Activated CD4-positive, alpha-beta memory T cell treated with anti-CD3 and anti-CD28 coated beads for 36 hours (primary cell): Measurements from ENCODE around the gene TSSK6. TPM values are rescaled to one million over a fixed set of nuclear protein-coding genes. Genes with fewer than 3 reads are reported as not detected.

Experiments
- CTCF ChIA-PET: fragments of 350-600 bp; sonication (Branson Sonifier 250); formaldehyde crosslinking; loops from one replicate; lab custom pipeline; 2021; ENCODE audit warnings: antibody characterized with exemption, inconsistent platforms; lab: Charles Lee
- POLR2A ChIA-PET: fragments of 350-600 bp; sonication (Branson Sonifier 250); formaldehyde crosslinking; loops from one replicate; lab custom pipeline; 2021; ENCODE audit warnings: antibody characterized with exemption; lab: Charles Lee
- DNase-seq: peaks from one replicate; pipeline ENCODE4 v3.0.0-alpha.2; 2020
- H3K27ac Mint-ChIP-seq: one replicate; pipeline ENCODE4 v1.8.0; 2021; ENCODE audit warnings: mixed read lengths
- H3K27me3 Mint-ChIP-seq: one replicate; pipeline ENCODE4 v1.8.0; 2021; ENCODE audit warnings: mixed read lengths
- H3K36me3 Mint-ChIP-seq: one replicate; pipeline ENCODE4 v1.8.0; 2021; ENCODE audit warnings: mixed read lengths
- H3K4me1 Mint-ChIP-seq: one replicate; pipeline ENCODE4 v1.8.0; 2021; ENCODE audit warnings: low read depth, mixed read lengths
- H3K4me3 Mint-ChIP-seq: one replicate; pipeline ENCODE4 v1.8.0; 2021; ENCODE audit warnings: mild to moderate bottlenecking, mixed read lengths
- H3K9me3 Mint-ChIP-seq: one replicate; pipeline ENCODE4 v1.8.0; 2021; ENCODE audit warnings: mixed read lengths
- intact Hi-C: fragments of 100-400 bp; cut with micrococcal nuclease; formaldehyde crosslinking; loops from one replicate; pipeline ENCODE4 v1.15.1; 2023
- total RNA-seq, 2 experiments: library from RNA; stranded (reverse); gene quantifications; one replicate each; pipeline ENCODE4 v1.2.3, GENCODE V29; 2021

The TSSK6 gene
- 1 to 10 TPM; 3.1 to 4.7 TPM for total RNA-seq

DNA sequence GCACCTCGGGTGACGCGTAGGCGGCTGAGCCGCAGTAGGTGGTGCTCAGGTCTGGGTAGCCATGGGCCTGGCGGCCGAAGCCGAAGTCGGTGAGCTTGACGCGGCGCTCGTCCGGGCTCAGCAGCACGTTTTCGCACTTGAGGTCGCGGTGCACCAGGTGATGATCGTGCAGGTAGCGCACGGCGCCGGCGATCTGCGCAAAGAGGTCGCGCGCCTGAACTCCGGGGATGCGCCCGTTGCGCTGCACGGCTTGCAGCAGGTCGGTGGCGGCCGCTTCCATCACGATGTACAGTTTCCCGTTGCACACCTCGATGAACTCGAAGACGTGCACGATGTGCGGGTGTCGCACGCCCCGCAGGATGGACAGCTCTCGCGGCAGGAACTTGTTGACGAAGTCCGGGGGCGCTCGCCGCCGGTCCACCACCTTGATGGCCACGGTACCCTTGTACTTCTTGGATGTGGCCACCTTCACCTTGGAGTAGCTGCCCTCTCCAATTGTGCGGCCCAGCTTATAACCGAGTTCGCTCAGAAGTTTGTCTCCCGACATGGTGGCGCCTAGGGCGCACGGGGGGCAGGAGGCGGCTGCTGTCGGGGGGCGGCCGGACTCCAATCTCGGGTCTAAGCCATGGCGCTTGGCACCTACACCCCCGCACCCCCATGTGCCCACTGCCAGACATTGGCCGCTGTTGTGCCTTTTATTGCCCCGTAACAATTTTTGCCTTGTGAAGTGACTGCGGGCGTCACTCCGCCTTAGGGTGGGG is at the start of gene TSSK6:
Gene TSSK6, minus strand, starts transcription at position 668 of the 761 bp plus-strand sequence. Its CDS starts 121 bp downstream, at position 547.
- Mint-ChIP-seq H3K36me3 (peaks cover 15% of the 10 kb centered on the region), H3K27me3 (no peaks in the 10 kb centered on the region), H3K4me1 (peaks cover 21% of the 10 kb centered on the region), H3K9me3 (no peaks in the 10 kb centered on the region), H3K4me3 (peak within 1 kb of the TSS; percentile 94), H3K27ac (peak within 1 kb of the TSS; percentile 94)
- ChIA-PET CTCF (interaction anchor here (0.8 to 2.6 kb wide), 6 partner anchors 17 to 150 kb away, joined by 3 to 20 read pairs (median 6); no protein-coding TSS in a partner anchor), POLR2A (interaction anchor here (0.7 to 1.6 kb wide), 5 partner anchors 14 to 151 kb away, joined by 3 to 8 read pairs (median 4); no protein-coding TSS in a partner anchor)
- no peak for DNase-seq
- intact Hi-C loops: no loop called here

GRCh38 chr19:19563348-19563848 is 48.0 kb upstream of the TSSK6 start:
- no peaks in the 10 kb centered on the region for H3K9me3 Mint-ChIP-seq
- no peak overlapping the region for H3K4me3 Mint-ChIP-seq
- intact Hi-C loops: no loop called here
- no peak for DNase-seq
- ChIA-PET CTCF (interaction anchor here (0.7 to 1.0 kb wide), 2 partner anchors 80 to 205 kb away, joined by 3 to 4 read pairs; partner anchors contain the start of gene GMIP), POLR2A (no interaction called here)
- no peaks in the 10 kb centered on the region for H3K27me3 Mint-ChIP-seq
- peaks cover 12% of the 10 kb centered on the region for H3K4me1 Mint-ChIP-seq
- H3K36me3 Mint-ChIP-seq: peaks cover 44% of the 10 kb centered on the region
- H3K27ac Mint-ChIP-seq: no peak overlapping the region

- peaks cover 44% of the 10 kb centered on the region for H3K36me3 Mint-ChIP-seq
- H3K4me3 Mint-ChIP-seq: no peak overlapping the region
- no peaks in the 10 kb centered on the region for H3K27me3 Mint-ChIP-seq
- no peak overlapping the region for H3K27ac Mint-ChIP-seq
- H3K4me1 Mint-ChIP-seq: peaks cover 12% of the 10 kb centered on the region
- ChIA-PET CTCF (interaction anchor here (1.0 to 2.3 kb wide), 2 partner anchors 10 to 81 kb away, joined by 3 to 13 read pairs; partner anchors contain the start of gene GMIP), POLR2A (interaction anchor here (0.7 kb wide), 1 partner anchor 12 kb away, joined by 3 read pairs; no protein-coding TSS in a partner anchor)
- DNase-seq: peak; percentile 60
- no peaks in the 10 kb centered on the region for H3K9me3 Mint-ChIP-seq
- intact Hi-C loops: no loop called here
Observed at GRCh38 chr19:19562665-19563347, 47.5 kb upstream of the TSSK6 start.

DNA sequence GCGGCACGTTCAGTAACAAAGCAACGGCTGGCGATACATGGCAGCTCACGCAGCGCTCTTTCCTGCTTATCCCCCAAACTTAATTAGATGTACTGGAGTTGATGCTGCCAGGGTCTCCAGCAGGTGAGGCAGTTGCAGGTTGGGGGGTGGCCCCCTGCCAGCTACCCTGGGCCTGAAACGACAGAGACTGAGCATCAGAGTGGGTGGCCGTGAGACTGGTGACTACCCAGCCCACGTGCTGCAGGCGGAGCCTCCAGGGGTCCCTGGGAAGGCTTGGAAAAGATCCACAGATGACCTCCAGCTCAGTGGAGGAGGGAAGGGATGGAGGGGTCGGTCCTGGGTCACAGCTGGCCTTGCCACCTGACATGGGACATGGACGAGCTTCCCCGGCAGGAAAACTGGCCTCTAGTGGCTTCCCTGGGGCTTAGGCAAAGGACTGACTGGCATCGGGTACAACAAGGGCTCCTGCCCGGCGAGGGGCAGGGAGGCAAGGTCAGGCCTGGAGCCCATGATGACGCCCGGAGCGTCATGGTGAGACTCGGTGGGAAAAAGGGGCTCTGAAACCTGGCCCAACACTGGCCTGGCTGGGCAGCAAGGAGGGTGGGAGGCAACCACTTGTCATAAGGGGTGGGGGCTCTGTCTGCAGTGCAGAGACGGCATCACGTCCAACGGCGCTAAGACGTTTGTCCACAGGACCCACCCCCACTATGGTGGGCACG is 46.8 kb upstream of the TSSK6 start:
- CTCF ChIA-PET: interaction anchor here (2.3 kb wide), 1 partner anchor 9 kb away, joined by 13 read pairs; no protein-coding TSS in a partner anchor

DNA sequence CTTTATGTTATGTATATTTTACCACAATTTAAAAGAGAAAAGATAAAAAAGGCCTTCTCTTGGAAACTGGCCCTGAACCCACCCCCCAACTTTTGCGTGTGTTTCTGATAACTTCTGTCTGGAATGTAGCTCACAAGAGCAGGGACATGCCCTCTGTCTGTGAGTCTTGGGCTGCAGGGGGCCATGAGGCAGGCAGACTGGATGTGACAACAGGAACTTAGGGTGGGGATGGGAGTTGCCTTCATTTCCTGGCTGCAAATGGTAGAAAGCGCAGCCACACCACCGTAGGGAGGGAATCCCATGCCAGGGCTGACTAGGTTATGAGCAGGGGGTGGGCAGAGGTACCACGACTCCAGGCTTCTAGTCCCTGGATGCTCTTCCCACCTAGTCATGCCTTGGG is 44.6 kb upstream of the TSSK6 start:
- Mint-ChIP-seq H3K9me3 (no peaks in the 10 kb centered on the region), H3K27ac (peak overlapping the region; percentile 23), H3K36me3 (peaks cover 35% of the 10 kb centered on the region), H3K4me3 (no peak overlapping the region), H3K27me3 (no peaks in the 10 kb centered on the region), H3K4me1 (peaks cover 12% of the 10 kb centered on the region)
- no peak for DNase-seq
- POLR2A ChIA-PET: no interaction called here
- CTCF ChIA-PET: interaction anchor here (1.5 to 1.8 kb wide), 2 partner anchors 27 to 28 kb away, joined by 5 to 8 read pairs; no protein-coding TSS in a partner anchor
- intact Hi-C loops: no loop called here

More for the DNA sequence above, 46.8 kb upstream of the TSSK6 start:
- H3K36me3 Mint-ChIP-seq: peaks cover 44% of the 10 kb centered on the region
- peaks cover 12% of the 10 kb centered on the region for H3K4me1 Mint-ChIP-seq
- H3K4me3 Mint-ChIP-seq: no peak overlapping the region
- no peaks in the 10 kb centered on the region for H3K27me3 Mint-ChIP-seq
- H3K27ac Mint-ChIP-seq: no peak overlapping the region
- intact Hi-C loops: no loop called here
- POLR2A ChIA-PET: interaction anchor here (0.7 kb wide), 1 partner anchor 12 kb away, joined by 3 read pairs; no protein-coding TSS in a partner anchor
- no peak for DNase-seq
- no peaks in the 10 kb centered on the region for H3K9me3 Mint-ChIP-seq

GRCh38 chr19:19558636-19559035 is 43.3 kb upstream of the TSSK6 start:
- Mint-ChIP-seq H3K4me1 (peaks cover 12% of the 10 kb centered on the region), H3K27ac (no peak overlapping the region)
- POLR2A ChIA-PET: no interaction called here

DNA sequence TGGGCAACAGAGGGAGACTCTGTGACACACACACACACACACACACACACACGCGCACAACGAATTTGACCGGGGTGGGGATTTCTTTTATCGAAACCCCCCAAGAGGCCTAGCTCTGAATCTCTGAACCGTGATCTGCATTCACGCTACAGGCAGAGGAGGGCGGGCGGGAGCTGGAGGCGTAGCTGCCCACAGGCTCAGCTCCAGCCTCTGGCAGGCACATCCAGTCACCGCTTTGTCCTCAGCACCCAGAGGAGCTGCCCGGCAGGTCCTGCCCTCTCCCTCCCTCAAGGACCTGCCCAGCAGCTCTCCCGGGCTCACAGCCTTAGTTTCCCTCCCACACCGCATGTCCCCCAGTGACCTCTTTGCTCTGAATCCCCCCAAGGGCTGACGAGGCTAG is 42.7 kb upstream of the TSSK6 start:
- Mint-ChIP-seq H3K36me3 (peaks cover 27% of the 10 kb centered on the region), H3K9me3 (no peaks in the 10 kb centered on the region), H3K27me3 (no peaks in the 10 kb centered on the region), H3K4me3 (no peak overlapping the region), H3K27ac (no peak overlapping the region), H3K4me1 (peaks cover 12% of the 10 kb centered on the region)
- ChIA-PET CTCF (interaction anchor here (0.7 to 8.0 kb wide), 2 partner anchors 27 to 48 kb away, joined by 3 to 98 read pairs; no protein-coding TSS in a partner anchor), POLR2A (no interaction called here)
- intact Hi-C loops: no loop called here
- DNase-seq: no peak

More at GRCh38 chr19:19558636-19559035, 43.3 kb upstream of the TSSK6 start:
- H3K36me3 Mint-ChIP-seq: peaks cover 27% of the 10 kb centered on the region
- no peaks in the 10 kb centered on the region for H3K9me3 Mint-ChIP-seq
- H3K27me3 Mint-ChIP-seq: no peaks in the 10 kb centered on the region
- H3K4me3 Mint-ChIP-seq: no peak overlapping the region
- CTCF ChIA-PET: interaction anchor here (8.0 kb wide), 1 partner anchor 27 kb away, joined by 98 read pairs; no protein-coding TSS in a partner anchor
- intact Hi-C loops: no loop called here
- DNase-seq: no peak

- peak overlapping the region; percentile 8 for H3K27ac Mint-ChIP-seq
- intact Hi-C loops: no loop called here
- H3K4me3 Mint-ChIP-seq: no peak overlapping the region
- no peaks in the 10 kb centered on the region for H3K9me3 Mint-ChIP-seq
- H3K27me3 Mint-ChIP-seq: no peaks in the 10 kb centered on the region
- CTCF ChIA-PET: interaction anchor here (0.6 to 8.0 kb wide), 40 partner anchors 7 to 683 kb away, joined by 3 to 98 read pairs (median 4); partner anchors contain the start of genes GMIP, NDUFA13 and TSSK6
- peaks cover 3% of the 10 kb centered on the region for H3K4me1 Mint-ChIP-seq
- DNase-seq: peak; percentile 77
- POLR2A ChIA-PET: no interaction called here
- H3K36me3 Mint-ChIP-seq: peaks cover 4% of the 10 kb centered on the region
Observed at GRCh38 chr19:19554074-19555023, 39.0 kb upstream of the TSSK6 start.

DNA sequence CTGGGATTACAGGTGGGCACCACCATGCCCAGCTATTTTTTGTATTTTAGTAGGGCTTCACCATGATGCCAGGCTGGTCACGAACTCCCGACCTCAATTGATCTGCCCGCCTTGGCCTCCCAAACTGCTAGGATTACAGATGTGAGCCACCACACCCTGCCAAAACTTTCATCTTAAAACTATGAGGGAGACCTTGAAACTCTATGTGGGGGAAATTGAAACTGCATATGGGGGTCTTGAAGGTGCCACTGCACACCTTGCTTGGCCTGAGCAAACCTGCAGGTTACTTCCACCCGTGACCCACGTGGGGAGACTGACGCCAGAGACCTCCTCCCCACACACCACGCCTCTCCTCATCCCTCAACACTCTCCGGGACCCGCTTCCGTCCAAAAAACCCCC is 38.3 kb upstream of the TSSK6 start:
- no peaks in the 10 kb centered on the region for H3K4me1 Mint-ChIP-seq
- ChIA-PET POLR2A (interaction anchor here (0.6 kb wide), 1 partner anchor 15 kb away, joined by 3 read pairs; no protein-coding TSS in a partner anchor), CTCF (interaction anchor here (0.6 to 8.0 kb wide), 35 partner anchors 8 to 683 kb away, joined by 3 to 98 read pairs (median 5); partner anchors contain the start of genes GMIP, NDUFA13 and TSSK6)
- H3K27ac Mint-ChIP-seq: no peak overlapping the region
- H3K27me3 Mint-ChIP-seq: no peaks in the 10 kb centered on the region
- intact Hi-C loops: no loop called here
- no peak for DNase-seq
- no peaks in the 10 kb centered on the region for H3K9me3 Mint-ChIP-seq
- H3K4me3 Mint-ChIP-seq: no peak overlapping the region
- H3K36me3 Mint-ChIP-seq: no peaks in the 10 kb centered on the region

- intact Hi-C loops: no loop called here
- H3K36me3 Mint-ChIP-seq: no peaks in the 10 kb centered on the region
- POLR2A ChIA-PET: interaction anchor here (0.6 kb wide), 1 partner anchor 16 kb away, joined by 3 read pairs; no protein-coding TSS in a partner anchor
- no peaks in the 10 kb centered on the region for H3K9me3 Mint-ChIP-seq
- H3K27ac Mint-ChIP-seq: no peak overlapping the region
- peak; percentile 37 for DNase-seq
- CTCF ChIA-PET: interaction anchor here (0.7 to 8.0 kb wide), 15 partner anchors 9 to 406 kb away, joined by 3 to 98 read pairs (median 7); partner anchors contain the start of genes GMIP and NDUFA13
- H3K4me1 Mint-ChIP-seq: no peaks in the 10 kb centered on the region
- no peak overlapping the region for H3K4me3 Mint-ChIP-seq
- no peaks in the 10 kb centered on the region for H3K27me3 Mint-ChIP-seq
Observed at GRCh38 chr19:19552798-19553197, 37.5 kb upstream of the TSSK6 start.
